Pancreas (tissue), 10 donors: ENCODE results near the gene BZW1. TPM values are rescaled to one million over a fixed set of nuclear protein-coding genes. Genes with fewer than 3 reads are reported as not detected.
"Not testable (repeated sequence)": the region's sequence is repeated elsewhere in the genome, so short reads cannot be mapped to it uniquely, and the experiment has no call there.

ENCODE experiments used
- ATAC-seq, 4 donors: fragments of 200-7000 bp; cut with Tn5 transposase; one replicate each; pipeline versions ENCODE4 v1.8.0 to v1.9.1; 2020; ENCODE audit warnings: mild to moderate bottlenecking in 4 of 4, moderate library complexity in 4 of 4
- DNase-seq, 6 donors: peaks; one replicate each; pipeline ENCODE4 v3.0.0-alpha.2; 2020
- FAIRE-seq: peaks from 2 replicates; lab custom pipeline; 2012; peaks lifted over from hg19 to GRCh38; lab: Jason Lieb, UNC
- H3K27ac ChIP-seq, 4 donors: fragments of 200-600 bp; sonication (generic); 1 replicate in 3 of 4; 2 replicates in 1 of 4; pipeline versions ENCODE4 v1.5.0 to v1.8.0; 2020
- H3K27me3 ChIP-seq, 4 donors: fragments of 200-600 bp; one replicate each; pipeline ENCODE4 v1.8.0; 2021
- H3K36me3 ChIP-seq, 3 donors: fragments of 200-600 bp; sonication (generic) in 1 of 3; one replicate each; pipeline versions ENCODE4 v1.5.0 to v1.8.0; 2020 to 2021
- H3K4me1 ChIP-seq, 3 donors: fragments of 200-600 bp; one replicate each; pipeline ENCODE4 v1.8.0; 2021
- H3K4me3 ChIP-seq, 4 donors: fragments of 200-600 bp; sonication (generic) in 2 of 4; one replicate each; pipeline versions ENCODE4 v1.5.0 to v1.8.0; 2020 to 2021
- H3K9me3 ChIP-seq, 4 donors: fragments of 200-600 bp; one replicate each; pipeline ENCODE4 v1.8.0; 2021
- CTCF ChIP-seq, 4 donors: fragments of 200-600 bp; sonication (generic) in 3 of 4; IDR thresholded peaks; one replicate each; pipeline versions ENCODE4 v1.5.0 to v1.8.0; 2021; ENCODE audit warnings: antibody characterized with exemption in 4 of 4
- WGBS, 2 donors: extraction: QIAGEN DNeasy Blood & Tissue Kit; methylation state at CpG; one replicate each; pipeline ENCODE4 v1.1.7; 2013; 5-methylcytosine and 5-hydroxymethylcytosine counted together
- intact Hi-C, 3 donors: fragments of 100-400 bp; cut with DNase I; formaldehyde crosslinking; loops; one replicate each; pipeline versions ENCODE4 v1.11.1 to v1.14.2; 2022
- polyA plus RNA-seq, 2 donors: library from polyadenylated mRNA; stranded (reverse); fragments of 200-250 nt; gene quantifications; one replicate each; pipeline ENCODE4 v1.2.3, GENCODE V29; 2013
- total RNA-seq, 6 donors: library from RNA; stranded (reverse); fragmentation: NEBNext Ultra II Directional in 4 of 6; extraction: Animal tissue kit (Norgen Biotek cat#: 25700) in 4 of 6; gene quantifications; one replicate each; pipeline versions ENCODE4 v1.2.1 to v1.2.4, GENCODE V29; 2021 to 2023
- donor health status: healthy with polysubstance abuse.
- donor health status: DM: no; HTN: no; CAD: no; lungs with moderate emphysema.
- donor health status: DM: no; HTN: no; CAD: no.
- donor health status: control.
- donor health status: control.
- donor health status: Bipolar disorder and iron deficiency.
- donor health status: DM: yes; HTN: yes; CAD: no.
- donor health status: DM: no; HTN: no; CAD: no.
- donor health status: DM: no; HTN: no; CAD: no.
- donor health status: DM: yes; HTN: yes; CAD: no.

BZW1 gene
- total and polyA plus RNA-seq, 8 donors = 9.7 to 85.7 (median 50.4) TPM

GRCh38 chr2:200814276-200814815, 2.6 kb downstream of the BZW1 start:
- no peak for ATAC-seq
- Histone ChIP-seq H3K4me3 (no peak overlapping the region), H3K4me1 (peaks cover 10 to 22% (median 19%) of the 10 kb centered on the region in 3 donors), H3K9me3 (no peaks in the 10 kb centered on the region), H3K27me3 (no peaks in the 10 kb centered on the region), H3K27ac (no peak overlapping the region), H3K36me3 (peaks cover 4 to 55% (median 14%) of the 10 kb centered on the region in 3 donors)
- whole genome bisulfite sequencing, 2 donors = 76 to 84% methylated on average over 3 of the region's 3 CpGs
- DNase-seq = no peak
- no peak for TF ChIP-seq CTCF (IDR thresholded peaks at IDR 0.05)
- FAIRE-seq = no peak
- intact Hi-C loops = loop anchor here in 1 of 3 donors (5.0 kb wide), 1 partner anchor 102 kb away; no protein-coding TSS in a partner anchor

- H3K27me3 ChIP-seq = no peaks in the 10 kb centered on the region
- WGBS, 2 donors = 87 to 92% methylated on average over 1 of the region's 1 CpG
- intact Hi-C loops = loop anchor here in 1 of 3 donors (5.0 kb wide), 1 partner anchor 103 kb away; no protein-coding TSS in a partner anchor
- H3K36me3 ChIP-seq = peaks cover 4 to 61% (median 20%) of the 10 kb centered on the region in 3 donors
- ATAC-seq = no peak
- TF ChIP-seq CTCF (IDR thresholded peaks at IDR 0.05) = no peak
- H3K27ac ChIP-seq = no peak overlapping the region
- peaks cover 10 to 19% (median 18%) of the 10 kb centered on the region in 3 donors for H3K4me1 ChIP-seq
- no peaks in the 10 kb centered on the region for H3K9me3 ChIP-seq
- FAIRE-seq = no peak
- no peak for DNase-seq
- H3K4me3 ChIP-seq = no peak overlapping the region
Measured at GRCh38 chr2:200814917-200815316, 3.2 kb downstream of the BZW1 start.

DNA sequence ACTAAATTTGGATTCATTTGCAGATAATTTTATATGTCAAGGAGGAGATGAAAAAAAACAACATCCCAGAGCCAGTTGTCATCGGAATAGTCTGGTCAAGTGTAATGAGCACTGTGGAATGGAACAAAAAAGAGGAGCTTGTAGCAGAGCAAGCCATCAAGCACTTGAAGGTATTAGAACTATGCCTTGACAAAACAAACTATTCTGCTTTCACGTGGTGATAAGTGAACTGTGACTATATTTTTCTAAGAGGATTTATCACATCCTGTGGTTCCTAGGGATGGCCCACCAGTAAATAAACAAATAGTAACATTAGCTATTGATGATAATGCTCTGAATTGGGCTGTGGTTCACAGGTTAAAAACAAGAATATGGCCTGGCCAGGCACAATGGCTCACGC, 7.0 kb downstream of the BZW1 start:
- WGBS, 2 donors = 84 to 86% methylated on average over 3 of the region's 3 CpGs
- not testable (repeated sequence) for DNase-seq, ATAC-seq

DNA sequence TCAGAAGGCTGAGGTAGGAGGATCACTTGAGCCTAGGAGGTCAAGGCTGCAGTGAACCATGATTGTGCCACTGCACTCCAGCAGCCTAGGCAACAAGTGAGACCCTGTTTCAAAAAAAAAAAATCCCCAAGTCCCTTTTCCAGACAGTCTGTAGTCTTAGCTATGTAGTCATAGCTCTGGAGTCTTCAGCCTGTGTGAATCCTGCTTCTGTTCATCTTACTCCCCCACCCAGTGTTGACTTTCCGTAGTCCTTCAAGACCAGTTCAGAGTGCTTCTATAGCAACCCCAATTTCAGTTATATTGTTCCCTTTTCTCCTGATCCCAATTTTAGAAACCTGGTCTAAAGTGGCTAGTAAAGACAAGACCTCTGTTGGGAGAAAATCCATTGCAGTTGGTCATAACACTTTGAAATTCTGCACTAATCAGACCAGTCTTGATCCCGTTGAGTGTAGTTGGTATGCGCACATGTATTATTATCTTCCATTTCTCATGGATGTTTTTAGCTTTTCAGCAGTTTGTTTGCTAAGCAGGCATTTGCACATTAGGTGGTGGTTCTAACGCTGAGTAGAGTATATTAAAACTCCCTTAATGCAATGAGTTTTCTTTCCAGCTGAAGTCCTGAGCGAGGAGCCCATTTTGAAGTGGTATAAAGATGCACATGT, 9.0 kb downstream of the BZW1 start:
- no peak for TF ChIP-seq CTCF (IDR thresholded peaks at IDR 0.05)
- peaks cover 14 to 62% (median 28%) of the 10 kb centered on the region in 3 donors for H3K36me3 ChIP-seq
- DNase-seq (no peak), FAIRE-seq (no peak), ATAC-seq (no peak)
- H3K4me1 ChIP-seq = no peaks in the 10 kb centered on the region
- H3K27me3 ChIP-seq = no peaks in the 10 kb centered on the region
- no peaks in the 10 kb centered on the region for H3K9me3 ChIP-seq
- no peak overlapping the region for H3K4me3 ChIP-seq
- no peak overlapping the region for H3K27ac ChIP-seq
- WGBS, 2 donors = 93 to 98% methylated on average over 5 of the region's 5 CpGs
- intact Hi-C loops = no loop called here

More for the DNA sequence above, 7.0 kb downstream of the BZW1 start:
- intact Hi-C loops, H3K4me3 ChIP-seq, FAIRE-seq, H3K27ac ChIP-seq, H3K27me3 ChIP-seq, H3K9me3 ChIP-seq, H3K4me1 ChIP-seq: not testable (repeated sequence)
- H3K36me3 ChIP-seq = peaks cover 14 to 80% (median 28%) of the 10 kb centered on the region in 3 donors

- intact Hi-C loops = no loop called here
Measured at GRCh38 chr2:200821686-200822245, 10.1 kb downstream of the BZW1 start.

More at GRCh38 chr2:200821686-200822245, 10.1 kb downstream of the BZW1 start:
- Histone ChIP-seq H3K4me1 (no peaks in the 10 kb centered on the region), H3K27me3 (no peaks in the 10 kb centered on the region), H3K4me3 (no peak overlapping the region), H3K27ac (no peak overlapping the region), H3K36me3 (peaks cover 14 to 51% (median 28%) of the 10 kb centered on the region in 3 donors), H3K9me3 (no peaks in the 10 kb centered on the region)
- TF ChIP-seq CTCF (IDR thresholded peaks at IDR 0.05) = no peak
- WGBS, 2 donors = 89 to 92% methylated on average over 6 of the region's 6 CpGs
- ATAC-seq (no peak), FAIRE-seq (no peak), DNase-seq (no peak)
